AG20443 (cell line): ENCODE measurements around the gene COBL.

Source experiments
- DNase-seq: peaks from one replicate; pipeline ENCODE4 v3.0.0; 2012; ENCODE audit warnings: low spot score, mixed read lengths

Gene COBL

GRCh38 chr7:51274001-51274400, 42.6 kb downstream of the COBL start:
- DNase-seq: no peak

DNA sequence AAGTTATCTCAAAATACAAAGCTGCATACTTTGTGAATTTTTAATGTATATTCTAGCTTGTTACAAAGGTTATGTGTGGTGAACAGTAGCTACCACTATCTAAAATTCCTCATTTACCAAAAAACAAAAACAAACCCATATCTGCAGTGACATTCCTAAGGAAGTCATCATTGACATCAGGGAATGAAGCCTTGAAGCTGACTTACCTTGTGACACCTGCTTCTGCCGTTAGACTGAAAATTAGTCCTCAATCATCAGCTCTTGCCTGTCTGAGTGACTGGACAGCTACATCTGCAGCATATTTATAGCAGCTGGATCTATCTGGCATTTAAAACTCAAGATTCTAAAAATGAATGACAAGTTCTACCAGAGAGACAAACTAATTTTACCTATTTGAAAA, 43.2 kb downstream of the COBL start:
- DNase-seq: no peak

- no peak for DNase-seq
Measured at GRCh38 chr7:51270965-51271364, 45.6 kb downstream of the COBL start.

DNA sequence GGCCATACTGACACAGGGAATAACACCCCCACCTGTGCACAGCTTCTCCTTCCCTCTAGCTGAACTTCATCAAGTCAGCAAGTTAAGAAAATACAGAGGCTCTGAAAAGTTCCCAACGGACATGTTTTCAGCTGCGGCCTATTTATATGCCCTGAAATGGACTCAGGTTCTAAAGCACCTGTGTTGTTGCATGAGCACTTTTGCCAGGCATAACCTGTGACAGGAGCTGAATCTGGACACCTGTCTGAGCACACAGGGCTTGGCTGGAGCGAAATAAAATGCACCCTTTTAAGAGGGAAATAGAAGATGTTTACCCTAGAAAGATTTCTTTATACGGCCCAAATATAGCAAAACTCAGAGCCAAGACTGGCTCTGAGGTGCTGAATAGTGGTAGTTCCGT, 46.7 kb downstream of the COBL start:
- DNase-seq: no peak

DNA sequence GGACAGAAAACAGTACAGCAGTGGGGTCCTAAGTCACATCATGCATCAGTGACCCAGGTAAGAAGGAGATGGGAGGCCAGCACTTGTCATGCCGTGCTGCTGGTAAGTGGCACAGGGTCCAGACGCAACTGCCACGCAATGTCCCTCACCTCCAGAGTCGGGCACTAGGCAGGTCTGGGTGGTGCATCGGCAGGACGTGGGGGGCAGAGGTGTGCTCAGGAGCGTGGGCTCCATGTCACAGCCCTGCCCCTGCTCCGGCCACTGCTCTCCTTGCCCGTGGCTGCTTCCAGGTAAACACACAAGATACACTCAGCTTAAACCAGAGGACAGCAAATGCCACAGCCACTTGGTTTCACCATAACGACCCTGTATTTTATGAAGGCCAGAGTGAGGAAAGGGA, 47.3 kb downstream of the COBL start:
- DNase-seq: no peak

- no peak for DNase-seq
Measured at GRCh38 chr7:51268859-51269258, 47.8 kb downstream of the COBL start.

GRCh38 chr7:51267169-51267568, 49.4 kb downstream of the COBL start:
- DNase-seq: no peak

DNA sequence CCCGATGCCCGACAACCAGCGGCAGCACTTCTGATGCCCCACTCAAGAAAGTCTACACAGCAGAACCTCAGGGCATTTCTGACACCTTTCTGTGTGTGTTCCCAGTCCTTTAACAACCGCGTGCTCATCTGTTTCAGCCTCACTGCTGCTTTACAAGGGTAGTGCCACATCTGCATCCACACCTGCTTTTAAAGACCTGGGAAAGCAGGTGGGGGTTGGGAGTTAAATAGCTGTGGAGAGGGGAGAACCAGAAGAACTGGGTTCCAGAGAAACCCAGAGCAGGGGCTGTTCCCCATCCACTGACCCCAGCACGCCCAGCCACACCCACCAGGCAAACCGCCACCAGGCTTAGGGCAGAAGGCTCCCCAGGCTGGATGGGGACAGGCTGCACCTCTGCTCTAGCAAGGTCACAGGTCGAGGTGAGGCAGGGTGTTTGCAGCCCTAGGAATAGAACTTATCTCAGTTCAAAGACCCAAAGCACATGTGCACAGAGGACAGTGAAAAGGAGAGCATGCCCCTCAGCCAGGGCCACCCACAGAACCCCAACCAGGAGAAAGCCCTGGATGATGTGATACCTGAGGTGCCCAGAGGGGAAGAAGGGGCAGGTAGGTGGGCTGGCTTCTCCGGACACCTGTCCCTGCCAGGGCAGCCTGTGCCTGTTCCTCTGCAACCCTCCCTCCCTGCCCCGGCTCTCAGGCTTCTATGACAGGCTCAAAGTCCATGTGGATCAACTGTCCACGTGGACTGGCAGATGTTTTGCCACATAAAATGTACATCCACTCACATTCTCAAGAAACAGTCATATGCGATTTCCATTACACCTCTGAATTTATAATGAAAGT, 51.3 kb downstream of the COBL start:
- no peak for DNase-seq

GRCh38 chr7:51263631-51264484, 52.8 kb downstream of the COBL start:
- DNase-seq: no peak

- no peak for DNase-seq
Measured at GRCh38 chr7:51262796-51263531, 53.6 kb downstream of the COBL start.

GRCh38 chr7:51261950-51262795, 54.4 kb downstream of the COBL start:
- no peak for DNase-seq

DNA sequence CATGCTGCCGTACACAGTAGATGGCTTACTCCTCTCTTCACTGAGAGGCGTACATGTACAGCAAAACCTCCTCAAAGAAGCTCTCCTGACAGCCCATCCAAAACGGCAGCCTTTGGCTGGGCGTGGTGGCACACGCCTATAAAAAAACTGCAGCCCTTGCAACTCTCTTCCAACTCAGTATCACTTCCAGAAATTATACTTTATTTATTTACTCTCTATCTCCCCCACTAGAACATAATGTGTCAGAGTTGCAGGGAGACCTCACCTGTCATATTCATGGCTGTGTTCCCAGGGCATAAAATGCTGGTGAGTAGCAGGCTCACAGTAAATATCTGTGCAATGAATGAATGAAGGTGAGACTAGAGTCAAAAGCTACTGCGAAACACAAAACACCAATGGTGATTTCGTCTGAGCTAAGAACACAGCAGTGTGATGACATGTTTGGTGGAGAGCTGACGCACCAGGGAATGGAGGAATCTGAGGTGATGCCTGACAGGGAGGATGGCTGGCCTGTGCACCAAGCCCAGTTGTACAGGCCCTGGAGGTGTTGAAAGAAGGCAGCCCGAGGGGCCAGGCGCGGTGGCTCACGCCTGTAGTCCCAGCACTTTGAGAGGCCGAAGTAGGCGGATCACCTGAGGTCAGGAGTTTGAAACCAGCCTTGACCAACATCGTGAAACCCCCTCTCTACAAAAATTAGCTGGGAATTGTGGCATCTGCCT, 55.3 kb downstream of the COBL start:
- DNase-seq: no peak

GRCh38 chr7:51260516-51260915, 56.1 kb downstream of the COBL start:
- no peak for DNase-seq

DNA sequence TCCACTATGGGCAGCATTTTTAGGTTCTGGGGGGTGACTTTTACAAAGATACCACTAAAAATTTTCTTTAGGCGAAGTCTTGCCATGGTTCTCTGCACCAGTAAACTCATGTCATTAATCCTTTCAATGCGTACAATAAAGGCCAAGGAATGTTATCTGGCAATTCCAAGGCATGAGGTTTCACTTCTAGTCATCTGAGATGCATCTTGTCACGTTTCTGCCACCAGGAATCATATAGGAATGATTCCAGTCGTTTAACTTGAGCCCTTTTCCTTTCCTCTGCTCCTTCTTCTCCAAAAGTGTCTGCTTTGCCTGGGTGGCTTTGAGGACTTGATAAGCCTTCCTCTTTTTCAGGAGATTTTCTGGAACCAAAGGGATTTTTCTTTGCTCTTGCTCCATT, 56.8 kb downstream of the COBL start:
- no peak for DNase-seq

- DNase-seq: no peak
Measured at GRCh38 chr7:51256916-51257315, 59.7 kb downstream of the COBL start.

DNA sequence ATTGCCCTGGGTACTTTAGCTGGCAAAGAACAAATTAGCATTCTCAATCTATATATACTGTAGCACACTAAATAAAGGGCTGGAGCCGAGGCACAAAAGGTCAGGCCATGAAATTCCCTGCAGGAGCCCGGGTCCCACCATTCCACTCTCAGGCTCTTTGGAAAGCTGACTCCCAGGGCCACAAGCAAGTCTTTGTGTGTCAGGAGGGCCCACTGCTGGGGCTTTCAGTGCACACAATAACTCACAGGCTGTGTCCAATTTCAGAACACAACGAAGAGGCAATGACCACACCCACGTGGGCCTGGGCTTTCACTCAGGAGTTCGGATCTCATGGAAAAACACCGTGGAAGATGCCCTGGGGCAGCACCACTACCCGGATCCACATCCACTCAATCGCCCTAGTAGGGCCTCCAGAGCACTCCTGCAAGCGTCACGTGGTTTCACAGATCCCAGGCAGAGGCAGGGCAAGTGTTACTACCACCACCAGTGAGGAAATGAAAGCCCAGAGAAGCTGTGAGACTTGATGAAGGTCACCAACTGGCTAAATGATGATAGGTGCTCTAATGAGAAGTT, 60.3 kb downstream of the COBL start:
- DNase-seq: no peak

GRCh38 chr7:51255536-51256208, 60.9 kb downstream of the COBL start:
- DNase-seq: no peak

GRCh38 chr7:51255036-51255435, 61.6 kb downstream of the COBL start:
- no peak for DNase-seq

DNA sequence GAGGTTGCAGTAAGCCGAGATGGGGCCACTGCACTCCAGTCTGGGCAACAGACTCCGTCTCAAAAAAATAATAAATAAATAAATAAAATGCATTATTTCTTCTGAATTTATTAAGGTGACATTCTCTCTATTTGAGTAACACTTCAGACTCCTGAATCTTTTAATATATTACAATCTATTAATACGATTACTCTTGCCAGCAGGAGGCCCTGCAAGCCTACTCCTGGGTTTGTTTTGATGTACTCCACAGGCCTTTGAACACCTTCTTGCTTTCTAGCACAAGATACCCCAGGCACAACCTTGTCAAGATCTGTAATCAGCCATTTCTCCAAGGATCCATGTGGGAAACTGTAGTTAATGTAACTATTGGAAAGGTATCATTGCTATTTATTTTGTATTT, 63.5 kb downstream of the COBL start:
- no peak for DNase-seq

GRCh38 chr7:51251290-51251689, 65.3 kb downstream of the COBL start:
- DNase-seq: no peak
